ENCODE results near the gene TMEM158. TPM values are rescaled to one million over a fixed set of nuclear protein-coding genes. Genes with fewer than 3 reads are reported as not detected.
A peak's percentile ranks its signal among the peaks of the same experiment; 100 is the strongest.

Gene TMEM158
- total and polyA plus RNA-seq, 4 donors = 0.07 to 3.7 (median 0.08) TPM; not detected in 1

- TF ChIP-seq RAD21 (IDR thresholded peaks at IDR 0.05) (no peak), REST (IDR thresholded peaks at IDR 0.05) (no peak), NR2F2 (IDR thresholded peaks at IDR 0.05) (no peak), SP1 (IDR thresholded peaks at IDR 0.05) (no peak), YY1 (IDR thresholded peaks at IDR 0.05) (no peak), HNF4A (conservative IDR thresholded peaks at IDR 0.05) (no peak), MAX (IDR thresholded peaks at IDR 0.05) (no peak), RXRA (IDR thresholded peaks at IDR 0.05) (no peak), JUND (IDR thresholded peaks at IDR 0.05) (no peak), ATF3 (IDR thresholded peaks at IDR 0.05) (no peak), TAF1 (conservative IDR thresholded peaks at IDR 0.05) (no peak), GABPA (IDR thresholded peaks at IDR 0.05 in 1 of 2, conservative IDR thresholded peaks at IDR 0.05 in 1 of 2) (no peak)
- Histone ChIP-seq H3K27ac (ENCODE audit: low read depth in 1 of 2, low read length in 2 of 2) (no peak overlapping the region), H3K36me3 (ENCODE audit: control insufficient read depth in 4 of 4, insufficient read depth in 3 of 4, low read depth in 1 of 4, low read length in 3 of 4) (no peaks in the 10 kb centered on the region), H3K27me3 (ENCODE audit: control insufficient read depth in 4 of 4, insufficient read depth in 4 of 4, low read length in 3 of 4) (peaks cover 0 to 11% (median 5%) of the 10 kb centered on the region in 4 donors), H3K4me3 (ENCODE audit: low read depth in 1 of 3, low read length in 3 of 3) (peak overlapping the region in 2 of 3 donors; percentile 41 to 72), H3K9me3 (ENCODE audit: control insufficient read depth in 4 of 4, low read length in 3 of 4) (no peaks in the 10 kb centered on the region), H3K9ac (ENCODE audit: low read depth in 1 of 2, low read length in 2 of 2) (no peak overlapping the region), H3K4me1 (ENCODE audit: control insufficient read depth in 4 of 4, insufficient read depth in 4 of 4, low read length in 3 of 4) (peaks cover 4 to 17% (median 8%) of the 10 kb centered on the region in 4 donors)
- under 1% methylated on average over 131 of the region's 131 CpGs for WGBS
- DNase-seq (ENCODE audit: low spot score) = no peak
Measured at GRCh38 chr3:45225465-45226205, 452 bp downstream of the TMEM158 start.

GRCh38 chr3:45224824-45225464 is 1.1 kb downstream of the TMEM158 start:
- H3K4me1 ChIP-seq (ENCODE audit: control insufficient read depth in 4 of 4, insufficient read depth in 4 of 4, low read length in 3 of 4) = peaks cover 4 to 17% (median 8%) of the 10 kb centered on the region in 4 donors
- TF ChIP-seq TAF1 (conservative IDR thresholded peaks at IDR 0.05) = no peak
- no peak for TF ChIP-seq YY1 (IDR thresholded peaks at IDR 0.05)
- TF ChIP-seq RXRA (IDR thresholded peaks at IDR 0.05) = no peak
- TF ChIP-seq MAX (IDR thresholded peaks at IDR 0.05) = no peak
- TF ChIP-seq ATF3 (IDR thresholded peaks at IDR 0.05) = no peak
- TF ChIP-seq RAD21 (IDR thresholded peaks at IDR 0.05) = peak; percentile 65 to 79
- TF ChIP-seq GABPA (IDR thresholded peaks at IDR 0.05 in 1 of 2, conservative IDR thresholded peaks at IDR 0.05 in 1 of 2) = no peak
- no peak for TF ChIP-seq ZBTB33 (IDR thresholded peaks at IDR 0.05)
- TF ChIP-seq JUND (IDR thresholded peaks at IDR 0.05) = no peak
- TF ChIP-seq CTCF (IDR thresholded peaks at IDR 0.05; ENCODE audit: low read depth, low read length, missing input control) = peak; percentile 63
- no peak for TF ChIP-seq REST (IDR thresholded peaks at IDR 0.05)
- H3K27me3 ChIP-seq (ENCODE audit: control insufficient read depth in 4 of 4, insufficient read depth in 4 of 4, low read length in 3 of 4) = peaks cover 0 to 11% (median 5%) of the 10 kb centered on the region in 4 donors
- no peak overlapping the region for H3K27ac ChIP-seq (ENCODE audit: low read depth in 1 of 2, low read length in 2 of 2)
- 2% methylated on average over 62 of the region's 62 CpGs for WGBS
- peak; percentile 76 for DNase-seq (ENCODE audit: low spot score)
- H3K9ac ChIP-seq (ENCODE audit: low read depth in 1 of 2, low read length in 2 of 2) = no peak overlapping the region
- no peaks in the 10 kb centered on the region for H3K9me3 ChIP-seq (ENCODE audit: control insufficient read depth in 4 of 4, low read length in 3 of 4)
- H3K36me3 ChIP-seq (ENCODE audit: control insufficient read depth in 4 of 4, insufficient read depth in 3 of 4, low read depth in 1 of 4, low read length in 3 of 4) = no peaks in the 10 kb centered on the region
- H3K4me3 ChIP-seq (ENCODE audit: low read depth in 1 of 3, low read length in 3 of 3) = peak overlapping the region in 2 of 3 donors; percentile 41 to 72
